Endodermal cell (in vitro differentiated cells): ENCODE data around the gene SERPINE2. TPM values are rescaled to one million over a fixed set of nuclear protein-coding genes. Genes with fewer than 3 reads are reported as not detected.

ENCODE experiments used
- DNase-seq: peaks from one replicate; pipeline ENCODE4 v3.0.0-alpha.2; 2017
- H3K27ac ChIP-seq: 2 replicates; pipeline ENCODE4 v1.5.1; 2013; ENCODE audit warnings: mild to moderate bottlenecking, low read depth, low read length, moderate library complexity
- H3K27me3 ChIP-seq: 2 replicates; pipeline ENCODE4 v1.6.1; 2013; ENCODE audit warnings: mild to moderate bottlenecking, low read length, moderate library complexity; ENCODE audit not compliant: insufficient read depth, control insufficient read depth, poor library complexity, severe bottlenecking
- H3K36me3 ChIP-seq: 2 replicates; pipeline ENCODE4 v1.7.0; 2013; ENCODE audit warnings: mild to moderate bottlenecking, low read length, moderate library complexity; ENCODE audit not compliant: control insufficient read depth, insufficient read depth
- H3K4me1 ChIP-seq: one replicate; pipeline ENCODE4 v1.7.0; 2013; ENCODE audit warnings: low read length; ENCODE audit not compliant: control insufficient read depth, insufficient read depth
- H3K4me3 ChIP-seq: 2 replicates; pipeline ENCODE4 v1.5.1; 2013; ENCODE audit warnings: mild to moderate bottlenecking, low read length, moderate library complexity
- H3K9ac ChIP-seq: 2 replicates; pipeline ENCODE4 v1.6.1; 2013; ENCODE audit warnings: mild to moderate bottlenecking, low read length, moderate library complexity; ENCODE audit not compliant: poor library complexity, severe bottlenecking; ENCODE audit errors: extremely low read depth
- H3K9me3 ChIP-seq: 2 replicates; pipeline ENCODE4 v1.6.1; 2013; ENCODE audit warnings: mild to moderate bottlenecking, low read length, moderate library complexity; ENCODE audit not compliant: control insufficient read depth
- H3K27ac Mint-ChIP-seq: 2 replicates; pipeline ENCODE4 v1.8.0; 2020; ENCODE audit warnings: mixed read lengths
- H3K27me3 Mint-ChIP-seq: 2 replicates; pipeline ENCODE4 v1.8.0; 2021; ENCODE audit warnings: mild to moderate bottlenecking, mixed read lengths; ENCODE audit not compliant: insufficient read depth
- H3K36me3 Mint-ChIP-seq: 2 replicates; pipeline ENCODE4 v1.8.0; 2020; ENCODE audit warnings: low read depth, mixed read lengths
- H3K4me1 Mint-ChIP-seq: 2 replicates; pipeline ENCODE4 v1.8.0; 2020; ENCODE audit warnings: mixed read lengths
- H3K4me3 Mint-ChIP-seq: 2 replicates; pipeline ENCODE4 v1.8.0; 2020; ENCODE audit warnings: mild to moderate bottlenecking, moderate library complexity, mixed read lengths
- H3K9me3 Mint-ChIP-seq: 2 replicates; pipeline ENCODE4 v1.8.0; 2020; ENCODE audit warnings: mild to moderate bottlenecking, mixed read lengths
- CTCF ChIP-seq: fragments of 200-600 bp; sonication (generic); conservative IDR thresholded peaks from 2 replicates; pipeline ENCODE4 v1.5.0; 2021; ENCODE audit warnings: antibody characterized with exemption, mild to moderate bottlenecking
- WGBS, 2 experiments: methylation state at CpG; one replicate each; pipeline versions ENCODE4 v1.1.5 to v1.1.7; 2013; ENCODE audit warnings: missing lambda C conversion rate in 2 of 2, mixed read lengths in 1 of 2; ENCODE audit not compliant: insufficient coverage in 1 of 2, insufficient read length in 1 of 2; 5-methylcytosine and 5-hydroxymethylcytosine counted together
- total RNA-seq, 2 donors: library from RNA; stranded (reverse); fragmentation: NEBNext Ultra II Directional in 1 of 2; extraction: Animal tissue kit (Norgen Biotek cat#: 25700) in 1 of 2; gene quantifications; 2 replicates in 1 of 2; 3 replicates in 1 of 2; pipeline ENCODE4 v1.2.1, GENCODE V29; 2021

SERPINE2 gene
- total RNA-seq, 2 donors from 2014 or later: 257 to 386 TPM

GRCh38 chr2:224083638-224084037 is 44.6 kb upstream of the SERPINE2 start:
- peaks cover 2% of the 10 kb centered on the region for H3K27me3 Mint-ChIP-seq
- H3K9me3 Mint-ChIP-seq: no peaks in the 10 kb centered on the region
- TF ChIP-seq CTCF: no peak

DNA sequence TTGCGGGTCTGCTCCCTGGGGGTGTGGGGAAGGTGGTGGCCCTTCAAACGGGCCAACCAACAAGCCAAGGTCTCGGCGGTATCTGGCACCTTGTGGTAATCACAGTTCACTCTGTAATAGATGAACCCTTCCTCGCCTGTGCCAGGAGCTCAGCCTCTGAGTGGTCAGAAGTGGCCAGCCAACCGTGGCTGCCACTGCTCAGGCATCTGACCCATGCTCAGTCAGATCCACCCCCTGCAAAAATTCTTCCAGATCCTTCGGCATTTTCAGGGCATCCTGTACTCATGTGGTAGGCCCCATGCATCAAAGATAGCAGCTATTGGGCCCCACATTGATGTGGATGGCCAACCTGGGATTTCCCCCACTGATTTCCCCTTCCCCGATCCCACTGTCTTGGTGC is 39.6 kb upstream of the SERPINE2 start:
- no peaks in the 10 kb centered on the region for H3K9me3 Mint-ChIP-seq
- Histone ChIP-seq H3K27ac (no peak overlapping the region), H3K4me3 (no peak overlapping the region), H3K36me3 (no peaks in the 10 kb centered on the region), H3K9me3 (no peaks in the 10 kb centered on the region), H3K27me3 (no peaks in the 10 kb centered on the region), H3K9ac (no peak overlapping the region), H3K4me1 (no peaks in the 10 kb centered on the region)
- WGBS, 2 experiments: 88 to 92% methylated on average over 3 to 8 of the region's 8 CpGs
- H3K4me1 Mint-ChIP-seq: no peaks in the 10 kb centered on the region
- peaks cover 2% of the 10 kb centered on the region for H3K27me3 Mint-ChIP-seq
- H3K36me3 Mint-ChIP-seq: no peaks in the 10 kb centered on the region
- no peak overlapping the region for H3K27ac Mint-ChIP-seq
- no peak overlapping the region for H3K4me3 Mint-ChIP-seq
- no peak for DNase-seq
- TF ChIP-seq CTCF: no peak

More at GRCh38 chr2:224083638-224084037, 44.6 kb upstream of the SERPINE2 start:
- Histone ChIP-seq H3K9ac (no peak overlapping the region), H3K36me3 (no peaks in the 10 kb centered on the region), H3K4me3 (no peak overlapping the region), H3K27me3 (no peaks in the 10 kb centered on the region), H3K9me3 (no peaks in the 10 kb centered on the region), H3K4me1 (peaks cover 4% of the 10 kb centered on the region), H3K27ac (no peak overlapping the region)
- no peak for DNase-seq
- WGBS, 2 experiments: 98% methylated on average over 2 of the region's 2 CpGs; no CpG with 5 or more reads in 1 of the 2 experiments
- peaks cover 15% of the 10 kb centered on the region for H3K4me1 Mint-ChIP-seq
- H3K27ac Mint-ChIP-seq: no peak overlapping the region
- no peaks in the 10 kb centered on the region for H3K36me3 Mint-ChIP-seq
- no peak overlapping the region for H3K4me3 Mint-ChIP-seq

GRCh38 chr2:224077773-224078507 is 38.9 kb upstream of the SERPINE2 start:
- H3K36me3 Mint-ChIP-seq: no peaks in the 10 kb centered on the region
- peaks cover 2% of the 10 kb centered on the region for H3K27me3 Mint-ChIP-seq
- no peak overlapping the region for H3K27ac ChIP-seq
- H3K27ac Mint-ChIP-seq: no peak overlapping the region
- no peaks in the 10 kb centered on the region for H3K27me3 ChIP-seq
- H3K9me3 ChIP-seq: no peaks in the 10 kb centered on the region
- no peaks in the 10 kb centered on the region for H3K4me1 ChIP-seq
- H3K9ac ChIP-seq: no peak overlapping the region
- no peaks in the 10 kb centered on the region for H3K9me3 Mint-ChIP-seq
- H3K4me3 ChIP-seq: no peak overlapping the region
- no peak for DNase-seq
- no peak for TF ChIP-seq CTCF
- no peaks in the 10 kb centered on the region for H3K36me3 ChIP-seq
- 82 to 94% methylated on average over 5 of the region's 5 CpGs for WGBS, 2 experiments
- no peaks in the 10 kb centered on the region for H3K4me1 Mint-ChIP-seq
- no peak overlapping the region for H3K4me3 Mint-ChIP-seq
